ENCODE measurements around the gene CA10.

CA10 gene

DNA sequence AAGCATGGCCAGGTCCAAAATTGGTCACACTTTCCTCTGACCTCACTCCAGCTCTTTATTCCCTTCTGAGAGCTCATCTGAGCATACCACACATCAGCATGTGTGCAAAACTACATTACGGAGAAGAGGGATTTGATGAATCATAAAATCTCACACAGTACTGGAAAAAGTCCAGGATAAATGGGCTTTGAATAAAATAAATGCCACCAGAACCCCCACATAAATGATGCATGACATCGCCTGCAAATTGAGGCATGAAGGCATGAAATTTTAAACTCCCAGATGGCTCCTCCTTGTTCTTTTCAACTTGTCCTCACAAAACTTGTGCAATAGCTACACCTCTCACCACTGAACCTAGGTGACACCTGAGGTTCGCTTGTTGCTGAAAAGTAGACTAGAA, 439.5 kb downstream of the CA10 start:
- no peak overlapping the region for H3K4me3 ChIP-seq (ENCODE audit: low read depth, low read length)
- TF ChIP-seq, protein P1, sequence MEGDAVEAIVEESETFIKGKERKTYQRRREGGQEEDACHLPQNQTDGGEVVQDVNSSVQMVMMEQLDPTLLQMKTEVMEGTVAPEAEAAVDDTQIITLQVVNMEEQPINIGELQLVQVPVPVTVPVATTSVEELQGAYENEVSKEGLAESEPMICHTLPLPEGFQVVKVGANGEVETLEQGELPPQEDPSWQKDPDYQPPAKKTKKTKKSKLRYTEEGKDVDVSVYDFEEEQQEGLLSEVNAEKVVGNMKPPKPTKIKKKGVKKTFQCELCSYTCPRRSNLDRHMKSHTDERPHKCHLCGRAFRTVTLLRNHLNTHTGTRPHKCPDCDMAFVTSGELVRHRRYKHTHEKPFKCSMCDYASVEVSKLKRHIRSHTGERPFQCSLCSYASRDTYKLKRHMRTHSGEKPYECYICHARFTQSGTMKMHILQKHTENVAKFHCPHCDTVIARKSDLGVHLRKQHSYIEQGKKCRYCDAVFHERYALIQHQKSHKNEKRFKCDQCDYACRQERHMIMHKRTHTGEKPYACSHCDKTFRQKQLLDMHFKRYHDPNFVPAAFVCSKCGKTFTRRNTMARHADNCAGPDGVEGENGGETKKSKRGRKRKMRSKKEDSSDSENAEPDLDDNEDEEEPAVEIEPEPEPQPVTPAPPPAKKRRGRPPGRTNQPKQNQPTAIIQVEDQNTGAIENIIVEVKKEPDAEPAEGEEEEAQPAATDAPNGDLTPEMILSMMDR (IDR thresholded peaks at IDR 0.05; ENCODE audit: low read depth, low read length): no peak

DNA sequence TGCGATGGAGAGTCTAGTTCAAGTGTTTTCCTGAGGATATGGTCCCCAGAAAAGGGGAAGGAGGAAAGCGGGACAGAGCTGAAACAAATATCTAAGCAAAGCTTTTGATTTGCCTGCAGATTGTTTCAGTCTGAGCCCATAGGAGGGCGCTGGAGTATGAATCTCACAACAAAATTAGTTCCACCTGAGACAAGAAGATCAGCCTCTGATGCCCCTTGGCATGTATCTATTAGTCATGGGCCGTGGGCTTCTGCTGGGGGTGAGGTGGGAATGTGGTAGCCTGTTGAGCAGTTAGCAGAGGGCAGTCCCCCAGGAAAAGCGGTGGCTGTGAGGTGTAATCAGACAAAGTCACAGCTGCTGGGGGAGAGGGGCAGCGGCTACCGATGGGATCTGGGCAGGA, 446.9 kb downstream of the CA10 start:
- no peak overlapping the region for H3K4me3 ChIP-seq (ENCODE audit: low read depth, low read length)
- TF ChIP-seq, protein P1 (IDR thresholded peaks at IDR 0.05; ENCODE audit: low read depth, low read length): no peak

DNA sequence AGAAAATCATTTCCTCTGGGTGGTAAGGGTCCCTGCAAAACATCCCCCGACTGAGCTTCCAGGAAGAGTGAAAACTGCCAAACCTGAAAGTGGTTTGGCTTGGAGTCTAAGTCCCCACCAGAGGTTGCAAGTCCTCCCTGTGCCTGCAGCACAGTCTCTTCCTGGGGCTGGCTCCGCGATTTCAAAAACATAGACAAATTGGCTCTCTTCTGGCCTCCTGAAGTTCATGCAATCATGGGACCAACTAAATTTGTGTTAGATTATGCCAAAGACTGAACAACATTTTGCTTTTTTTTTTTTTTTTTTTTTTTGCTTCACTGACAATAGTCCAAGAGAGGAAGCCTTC, 447.9 kb downstream of the CA10 start:
- no peak overlapping the region for H3K4me3 ChIP-seq (ENCODE audit: low read depth, low read length)
- TF ChIP-seq, protein P1 (IDR thresholded peaks at IDR 0.05; ENCODE audit: low read depth, low read length): no peak

DNA sequence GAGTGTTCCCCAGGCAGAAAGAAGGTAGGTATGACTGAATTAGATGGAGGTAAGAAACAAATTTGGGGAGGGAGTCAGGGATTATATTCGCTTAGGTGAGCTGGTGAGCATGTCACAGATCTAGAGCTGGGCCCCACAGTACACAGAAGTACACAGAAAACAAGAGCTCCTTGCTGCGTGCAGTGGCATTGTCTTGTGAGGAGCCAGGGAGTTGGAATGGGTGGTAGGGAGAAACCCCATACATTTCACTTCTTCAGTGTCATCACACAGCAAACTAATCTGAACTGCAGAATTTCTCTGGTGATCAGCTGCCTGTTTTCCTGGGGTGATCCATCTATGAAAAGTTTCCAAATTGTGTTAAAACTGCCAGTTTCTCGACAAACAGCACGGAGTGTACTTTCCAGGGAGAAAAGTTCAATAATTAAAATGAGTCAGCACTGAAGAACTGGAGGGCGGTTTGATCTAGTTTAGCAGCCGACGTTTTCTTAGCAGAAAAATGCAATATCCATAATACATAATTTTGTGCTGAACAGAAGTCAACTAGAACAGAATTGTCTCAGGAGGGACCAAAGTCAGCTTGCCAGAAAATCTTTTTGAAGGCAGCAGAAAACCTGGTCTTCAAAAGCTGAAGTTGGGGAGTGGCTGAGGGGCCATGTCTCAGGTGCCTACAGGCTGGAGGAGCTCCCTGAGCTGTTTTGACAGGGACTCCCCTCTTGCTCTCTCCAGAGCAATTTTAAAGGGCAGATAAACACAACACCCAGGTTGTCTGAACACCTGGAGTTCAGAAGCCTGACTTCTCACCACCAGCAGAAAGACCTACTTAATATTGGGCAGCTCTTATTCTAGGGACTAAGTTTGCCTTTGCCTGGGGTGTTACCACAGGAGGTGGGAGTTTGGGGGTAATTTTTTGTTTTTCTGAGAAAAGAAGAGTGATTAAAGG, 448.6 kb downstream of the CA10 start:
- TF ChIP-seq, protein P1 (IDR thresholded peaks at IDR 0.05; ENCODE audit: low read depth, low read length): no peak
- H3K4me3 ChIP-seq (ENCODE audit: low read depth, low read length): no peak overlapping the region

DNA sequence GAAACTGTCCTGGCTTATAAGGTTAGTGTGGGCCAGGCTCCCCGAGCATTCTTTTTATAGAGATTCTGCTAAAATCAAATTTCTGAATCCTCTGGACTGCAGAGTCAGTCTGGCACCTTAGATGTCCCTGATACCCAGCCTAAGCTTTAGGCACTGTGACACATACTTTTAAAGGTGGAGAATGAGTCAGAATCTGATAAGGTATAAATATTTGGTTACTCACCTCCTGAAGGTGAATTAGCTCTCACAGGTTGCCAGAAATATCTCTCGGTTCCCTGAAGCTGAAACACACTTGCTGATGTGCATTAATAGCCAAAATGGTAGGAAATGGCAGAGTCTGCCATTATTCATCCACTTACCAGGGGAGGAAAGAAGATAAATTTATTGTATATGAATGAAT, 451.3 kb downstream of the CA10 start:
- no peak overlapping the region for H3K4me3 ChIP-seq (ENCODE audit: low read depth, low read length)
- TF ChIP-seq, protein P1 (IDR thresholded peaks at IDR 0.05; ENCODE audit: low read depth, low read length): no peak

DNA sequence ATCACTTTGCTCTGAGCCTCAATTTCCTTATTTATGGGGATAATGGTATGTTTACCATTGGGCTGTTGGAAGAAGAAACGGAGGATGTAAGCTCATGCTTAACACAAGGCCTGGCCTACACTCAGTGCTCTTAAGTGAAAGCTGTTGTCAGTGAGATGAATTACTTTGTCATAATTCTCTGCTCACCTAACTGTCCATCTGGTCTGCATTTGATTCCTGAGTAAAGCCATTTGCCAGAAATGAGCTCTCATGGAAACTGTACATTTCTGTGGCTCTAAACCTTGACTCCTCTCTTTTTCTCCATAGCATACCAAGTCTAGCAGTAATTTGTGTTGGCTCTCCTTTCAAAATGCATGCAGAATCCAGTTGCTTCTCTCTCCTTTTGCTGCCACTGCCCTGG, 452.4 kb downstream of the CA10 start:
- no peak overlapping the region for H3K4me3 ChIP-seq (ENCODE audit: low read depth, low read length)
- TF ChIP-seq, protein P1 (IDR thresholded peaks at IDR 0.05; ENCODE audit: low read depth, low read length): no peak

Measured in WI38 (cell line).